ENCODE measurements around the gene KLHDC3. TPM values are rescaled to one million over a fixed set of nuclear protein-coding genes. Genes with fewer than 3 reads are reported as not detected.
A peak's percentile ranks its signal among the peaks of the same experiment; 100 is the strongest.

The KLHDC3 gene
- total and polyA plus RNA-seq, 3 donors from 2014 or later = 207 to 422 (median 210) TPM

DNA sequence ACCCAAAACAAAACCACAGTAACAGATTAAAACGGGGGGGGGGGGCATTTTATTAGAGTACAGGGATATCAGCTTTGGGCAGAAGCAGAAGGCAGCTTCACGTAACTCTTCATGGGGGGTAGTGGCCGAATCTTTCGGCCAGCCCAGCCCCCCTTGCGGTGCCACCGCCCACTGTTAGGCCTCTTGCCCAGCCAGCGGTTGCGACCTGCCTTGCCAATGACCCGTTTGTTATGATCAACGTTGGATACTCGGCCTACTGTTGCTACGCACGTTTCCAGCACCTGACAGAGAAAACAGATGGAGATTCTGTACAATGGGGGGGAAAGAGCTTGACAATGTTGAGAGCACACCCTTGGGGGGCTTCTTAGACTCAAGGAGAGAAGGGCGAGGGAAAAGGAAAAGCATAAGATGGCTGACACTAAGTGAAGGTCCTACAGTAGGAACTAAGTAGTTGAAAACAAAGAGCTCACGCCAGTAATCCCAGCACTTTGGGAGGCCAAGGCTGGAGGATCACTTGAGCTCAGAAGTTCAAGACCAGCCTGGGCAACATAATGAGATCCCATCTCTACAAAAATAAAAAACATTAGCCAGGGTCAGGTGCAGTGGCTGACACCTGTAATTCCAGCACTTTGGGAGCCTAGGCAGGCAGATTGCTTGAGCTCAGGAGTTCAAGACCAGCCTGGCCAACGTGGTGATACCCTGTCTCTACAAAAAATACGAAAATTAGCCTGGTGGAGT is 40.3 kb downstream of the KLHDC3 start:
- peak overlapping the region; percentile 85 to 87 for H3K27ac ChIP-seq
- intact Hi-C loops (cut with DNase I; ENCODE audit: low total_unique reads) = no loop called here
- TF ChIP-seq, protein P1, sequence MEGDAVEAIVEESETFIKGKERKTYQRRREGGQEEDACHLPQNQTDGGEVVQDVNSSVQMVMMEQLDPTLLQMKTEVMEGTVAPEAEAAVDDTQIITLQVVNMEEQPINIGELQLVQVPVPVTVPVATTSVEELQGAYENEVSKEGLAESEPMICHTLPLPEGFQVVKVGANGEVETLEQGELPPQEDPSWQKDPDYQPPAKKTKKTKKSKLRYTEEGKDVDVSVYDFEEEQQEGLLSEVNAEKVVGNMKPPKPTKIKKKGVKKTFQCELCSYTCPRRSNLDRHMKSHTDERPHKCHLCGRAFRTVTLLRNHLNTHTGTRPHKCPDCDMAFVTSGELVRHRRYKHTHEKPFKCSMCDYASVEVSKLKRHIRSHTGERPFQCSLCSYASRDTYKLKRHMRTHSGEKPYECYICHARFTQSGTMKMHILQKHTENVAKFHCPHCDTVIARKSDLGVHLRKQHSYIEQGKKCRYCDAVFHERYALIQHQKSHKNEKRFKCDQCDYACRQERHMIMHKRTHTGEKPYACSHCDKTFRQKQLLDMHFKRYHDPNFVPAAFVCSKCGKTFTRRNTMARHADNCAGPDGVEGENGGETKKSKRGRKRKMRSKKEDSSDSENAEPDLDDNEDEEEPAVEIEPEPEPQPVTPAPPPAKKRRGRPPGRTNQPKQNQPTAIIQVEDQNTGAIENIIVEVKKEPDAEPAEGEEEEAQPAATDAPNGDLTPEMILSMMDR (IDR thresholded peaks at IDR 0.05) = no peak
- no peak for TF ChIP-seq POLR2A (IDR thresholded peaks at IDR 0.05)
- H3K9me3 ChIP-seq = no peaks in the 10 kb centered on the region
- no peaks in the 10 kb centered on the region for H3K27me3 ChIP-seq
- H3K4me1 ChIP-seq = peaks cover 25% of the 10 kb centered on the region
- no peaks in the 10 kb centered on the region for H3K36me3 ChIP-seq (ENCODE audit: low read depth, missing control alignments)
- DNase-seq = no peak
- H3K4me3 ChIP-seq = peak overlapping the region; percentile 66 to 84
- WGBS, 2 donors = 48 to 57% methylated on average over 17 of the region's 17 CpGs

DNA sequence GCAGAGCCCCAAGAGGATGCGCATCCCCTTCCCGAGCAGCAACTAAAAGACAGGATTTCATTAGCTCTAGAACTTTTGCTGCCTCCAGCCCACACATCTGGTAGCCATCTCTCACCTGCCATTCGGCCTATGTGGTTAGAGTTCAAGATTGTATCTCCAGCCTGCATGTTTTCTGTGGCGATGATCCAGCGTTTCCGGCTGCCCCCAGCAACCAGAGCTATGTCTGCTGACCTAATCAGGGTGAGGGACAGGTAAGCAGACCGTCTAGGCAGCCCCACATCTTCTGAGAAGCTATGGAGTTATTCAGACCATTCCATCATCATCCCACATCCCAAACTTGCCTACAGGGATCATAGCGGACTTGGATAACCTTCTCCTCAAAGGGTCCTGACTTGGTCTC is 41.9 kb downstream of the KLHDC3 start:
- no peak overlapping the region for H3K4me3 ChIP-seq
- DNase-seq = no peak
- H3K36me3 ChIP-seq (ENCODE audit: low read depth, missing control alignments) = no peaks in the 10 kb centered on the region
- intact Hi-C loops (cut with DNase I; ENCODE audit: low total_unique reads) = no loop called here
- 85 to 88% methylated on average over 8 of the region's 8 CpGs for WGBS, 2 donors
- H3K9me3 ChIP-seq = no peaks in the 10 kb centered on the region
- TF ChIP-seq, protein P1 (IDR thresholded peaks at IDR 0.05) = no peak
- TF ChIP-seq POLR2A (IDR thresholded peaks at IDR 0.05) = no peak
- no peak overlapping the region for H3K27ac ChIP-seq
- H3K4me1 ChIP-seq = peaks cover 36% of the 10 kb centered on the region
- no peaks in the 10 kb centered on the region for H3K27me3 ChIP-seq

DNA sequence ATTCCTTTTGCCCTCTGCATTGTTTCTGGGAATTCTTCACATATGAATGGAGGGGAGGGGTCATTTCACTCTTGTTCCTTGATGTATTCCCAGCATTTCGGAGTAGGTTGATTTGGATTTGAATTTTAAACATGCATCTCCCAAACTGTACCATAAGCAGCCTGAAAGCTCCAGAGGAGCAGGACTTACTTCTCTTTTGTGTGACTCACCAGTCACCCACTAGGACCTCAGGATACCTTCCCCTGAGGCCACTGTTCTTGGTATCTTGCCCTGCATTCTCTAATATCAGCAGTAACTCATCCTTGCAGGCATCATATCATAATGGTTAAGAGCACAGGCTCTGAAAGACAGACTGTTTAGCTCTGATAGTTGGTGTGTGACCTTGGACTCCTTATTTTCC is 44.5 kb downstream of the KLHDC3 start:
- Histone ChIP-seq H3K4me1 (peaks cover 27% of the 10 kb centered on the region), H3K9me3 (no peaks in the 10 kb centered on the region), H3K27ac (peak overlapping the region in 1 of 2 donors; percentile 78), H3K36me3 (ENCODE audit: low read depth, missing control alignments) (no peaks in the 10 kb centered on the region), H3K27me3 (no peaks in the 10 kb centered on the region), H3K4me3 (peak overlapping the region; percentile 87 to 94)
- no peak for DNase-seq
- 53 to 59% methylated on average over 1 of the region's 1 CpG for WGBS, 2 donors
- intact Hi-C loops (cut with DNase I; ENCODE audit: low total_unique reads) = no loop called here
- no peak for TF ChIP-seq POLR2A (IDR thresholded peaks at IDR 0.05)
- TF ChIP-seq, protein P1 (IDR thresholded peaks at IDR 0.05) = no peak

DNA sequence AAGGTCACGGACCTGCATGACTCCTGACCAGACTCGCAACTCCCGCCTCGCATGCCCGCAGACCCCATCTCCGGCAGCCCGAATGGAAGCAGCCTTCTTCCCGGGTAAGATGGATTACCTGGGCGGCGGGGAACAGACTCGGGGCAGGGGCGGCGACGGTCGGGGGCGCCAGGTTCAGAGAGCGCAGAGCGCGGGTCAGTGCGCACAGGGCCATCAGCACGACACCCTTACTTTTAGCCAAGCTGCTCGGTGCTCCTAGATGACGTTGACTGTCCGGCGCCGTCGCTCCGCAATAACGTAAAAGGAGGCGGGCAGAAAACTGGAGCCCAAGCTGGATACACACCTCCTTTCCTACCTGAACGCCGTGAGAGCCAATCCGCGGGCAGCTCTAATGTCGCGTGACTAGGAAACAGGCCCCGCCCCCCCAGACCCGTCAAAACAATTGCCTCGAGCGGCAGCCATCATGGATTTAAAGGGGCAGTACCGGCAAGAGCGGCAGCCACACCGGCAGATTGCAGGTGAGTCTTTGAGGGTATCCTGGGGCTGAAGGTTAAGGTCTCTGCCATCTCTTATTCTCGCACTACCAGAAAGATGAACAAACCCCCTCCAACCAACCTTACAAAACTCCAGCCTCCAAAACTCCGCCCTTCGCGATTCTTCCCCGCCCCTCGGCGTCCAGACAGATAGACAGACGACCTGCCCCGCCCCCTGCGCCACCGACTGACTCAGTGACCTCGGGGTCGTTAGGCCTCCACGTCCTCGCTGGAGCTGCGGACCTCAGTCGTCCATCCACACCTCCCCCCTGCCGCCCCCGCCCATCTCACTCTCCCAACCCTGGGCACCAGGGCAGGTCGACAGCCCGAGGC is 45.4 kb downstream of the KLHDC3 start, which contains the start of the genes KLC4 and MRPL2:
TSS of gene KLC4 (plus strand) at position 464 of the 866 bp plus-strand sequence. CDS start 1,705 bp downstream, outside the sequence.
TSS of gene MRPL2 (minus strand) at position 267 of the 866 bp plus-strand sequence. CDS start at position 214, 53 bp downstream.
- DNase-seq = peak; percentile 99
- H3K36me3 ChIP-seq (ENCODE audit: low read depth, missing control alignments) = no peaks in the 10 kb centered on the region
- peak within 1 kb of the TSS; percentile 87 to 94 for H3K4me3 ChIP-seq
- intact Hi-C loops (cut with DNase I; ENCODE audit: low total_unique reads) = no loop called here
- peaks cover 22% of the 10 kb centered on the region for H3K4me1 ChIP-seq
- peak; percentile 21 for TF ChIP-seq POLR2A (IDR thresholded peaks at IDR 0.05)
- TF ChIP-seq, protein P1 (IDR thresholded peaks at IDR 0.05) = peak in 1 of 3 experiments; percentile 21
- peak within 1 kb of the TSS; percentile 80 to 93 for H3K27ac ChIP-seq
- H3K27me3 ChIP-seq = no peaks in the 10 kb centered on the region
- 0% methylated on average over 20 to 64 of the region's 64 CpGs for WGBS, 2 donors
- H3K9me3 ChIP-seq = no peaks in the 10 kb centered on the region
